Measurements from ENCODE around the gene GLRX. TPM values are rescaled to one million over a fixed set of nuclear protein-coding genes. Genes with fewer than 3 reads are reported as not detected.

The GLRX gene
- total RNA-seq, 1 donor from 2014 or later = 18.3 TPM

- Mint-ChIP-seq H3K9me3 (ENCODE audit: low read depth) (no peaks in the 10 kb centered on the region), H3K4me3 (ENCODE audit: unreplicated experiment) (no peak overlapping the region), H3K4me1 (ENCODE audit: low read depth) (peaks cover 13% of the 10 kb centered on the region), H3K36me3 (ENCODE audit: low read depth) (no peaks in the 10 kb centered on the region), H3K27ac (ENCODE audit: unreplicated experiment) (no peak overlapping the region), H3K27me3 (ENCODE audit: low read depth) (no peaks in the 10 kb centered on the region)
- no peak for DNase-seq (ENCODE audit: low spot score)
- TF ChIP-seq CTCF (IDR thresholded peaks at IDR 0.05) = no peak
Measured at GRCh38 chr5:95830226-95830625, 7.7 kb upstream of the GLRX start.

GRCh38 chr5:95827892-95828246, 5.3 kb upstream of the GLRX start:
- H3K9me3 Mint-ChIP-seq (ENCODE audit: low read depth) = no peaks in the 10 kb centered on the region
- H3K27ac Mint-ChIP-seq (ENCODE audit: unreplicated experiment) = no peak overlapping the region
- DNase-seq (ENCODE audit: low spot score) = no peak
- no peak overlapping the region for H3K4me3 Mint-ChIP-seq (ENCODE audit: unreplicated experiment)
- H3K4me1 Mint-ChIP-seq (ENCODE audit: low read depth) = peaks cover 16% of the 10 kb centered on the region
- H3K36me3 Mint-ChIP-seq (ENCODE audit: low read depth) = no peaks in the 10 kb centered on the region
- TF ChIP-seq CTCF (IDR thresholded peaks at IDR 0.05) = no peak
- no peaks in the 10 kb centered on the region for H3K27me3 Mint-ChIP-seq (ENCODE audit: low read depth)

- no peak for TF ChIP-seq CTCF (IDR thresholded peaks at IDR 0.05)
- peaks cover 20% of the 10 kb centered on the region for H3K4me1 Mint-ChIP-seq (ENCODE audit: low read depth)
- no peaks in the 10 kb centered on the region for H3K36me3 Mint-ChIP-seq (ENCODE audit: low read depth)
- H3K4me3 Mint-ChIP-seq (ENCODE audit: unreplicated experiment) = no peak overlapping the region
- H3K27ac Mint-ChIP-seq (ENCODE audit: unreplicated experiment) = no peak overlapping the region
- DNase-seq (ENCODE audit: low spot score) = no peak
- H3K27me3 Mint-ChIP-seq (ENCODE audit: low read depth) = no peaks in the 10 kb centered on the region
- no peaks in the 10 kb centered on the region for H3K9me3 Mint-ChIP-seq (ENCODE audit: low read depth)
Measured at GRCh38 chr5:95826949-95827891, 4.7 kb upstream of the GLRX start.

- Mint-ChIP-seq H3K4me3 (ENCODE audit: unreplicated experiment) (no peak overlapping the region), H3K27me3 (ENCODE audit: low read depth) (no peaks in the 10 kb centered on the region), H3K9me3 (ENCODE audit: low read depth) (no peaks in the 10 kb centered on the region), H3K36me3 (ENCODE audit: low read depth) (no peaks in the 10 kb centered on the region), H3K27ac (ENCODE audit: unreplicated experiment) (no peak overlapping the region), H3K4me1 (ENCODE audit: low read depth) (peaks cover 32% of the 10 kb centered on the region)
- no peak for TF ChIP-seq CTCF (IDR thresholded peaks at IDR 0.05)
- DNase-seq (ENCODE audit: low spot score) = no peak
Measured at GRCh38 chr5:95825495-95825894, 3.0 kb upstream of the GLRX start.

- Mint-ChIP-seq H3K27ac (ENCODE audit: unreplicated experiment) (peak overlapping the region; percentile 95), H3K4me3 (ENCODE audit: unreplicated experiment) (no peak overlapping the region), H3K36me3 (ENCODE audit: low read depth) (no peaks in the 10 kb centered on the region), H3K4me1 (ENCODE audit: low read depth) (peaks cover 32% of the 10 kb centered on the region), H3K9me3 (ENCODE audit: low read depth) (no peaks in the 10 kb centered on the region), H3K27me3 (ENCODE audit: low read depth) (no peaks in the 10 kb centered on the region)
- no peak for DNase-seq (ENCODE audit: low spot score)
- no peak for TF ChIP-seq CTCF (IDR thresholded peaks at IDR 0.05)
Measured at GRCh38 chr5:95824747-95825146, 2.2 kb upstream of the GLRX start.

All from chondrocyte (in vitro differentiated cells).